GM12801 (cell line): Measurements from ENCODE around the gene NAALADL1.

ENCODE experiments used
- CTCF ChIP-seq: IDR thresholded peaks from one replicate; pipeline ENCODE4 v1.5.1; 2011; ENCODE audit warnings: control low read depth; ENCODE audit not compliant: insufficient read length; ENCODE audit errors: extremely low read depth

The NAALADL1 gene

GRCh38 chr11:65087216-65087615 is 28.9 kb upstream of the NAALADL1 start:
- no peak for TF ChIP-seq CTCF

GRCh38 chr11:65086809-65087208 is 28.5 kb upstream of the NAALADL1 start:
- no peak for TF ChIP-seq CTCF

- TF ChIP-seq CTCF, result no peak
Observed at GRCh38 chr11:65085446-65085845, 27.1 kb upstream of the NAALADL1 start.

- TF ChIP-seq CTCF, result no peak
Observed at GRCh38 chr11:65084598-65085375, 26.4 kb upstream of the NAALADL1 start.

GRCh38 chr11:65083834-65084597 is 25.7 kb upstream of the NAALADL1 start, which contains the start of the genes CDCA5 and ZFPL1:
Gene CDCA5 (minus strand): TSS chr11:65084040. CDS start chr11:65083978, 62 bp downstream.
Gene ZFPL1 (plus strand): TSS chr11:65084222. CDS start chr11:65084699, 477 bp downstream.
- no peak for TF ChIP-seq CTCF

- no peak for TF ChIP-seq CTCF
Observed at GRCh38 chr11:65083134-65083833, 24.9 kb upstream of the NAALADL1 start.

- no peak for TF ChIP-seq CTCF
Observed at GRCh38 chr11:65078786-65079342, 20.5 kb upstream of the NAALADL1 start.
